PC-9 (cell line): ENCODE measurements around the gene PLIN4. TPM values are rescaled to one million over a fixed set of nuclear protein-coding genes. Genes with fewer than 3 reads are reported as not detected.
A peak's percentile ranks its signal among the peaks of the same experiment; 100 is the strongest.

Experiments
- BruUV-seq: library from RNA; stranded (reverse); fragments of 400-500 nt; replicated peaks from 2 replicates; lab custom pipeline; 2021; lab: Mats Ljungman, UMichigan
- CTCF ChIA-PET: fragments of 300-600 bp; sonication (Branson Sonifier 250); formaldehyde crosslinking; loops from one replicate; lab custom pipeline; 2022; ENCODE audit warnings: antibody characterized with exemption; lab: Charles Lee
- POLR2A ChIA-PET: fragments of 300-600 bp; sonication (Branson Sonifier 250); formaldehyde crosslinking; loops from one replicate; lab custom pipeline; 2022; ENCODE audit warnings: antibody characterized with exemption; ENCODE audit not compliant: unreplicated experiment; lab: Charles Lee
- DNase-seq, 2 experiments: peaks; one replicate each; pipeline versions ENCODE4 v3.0.0 to v3.0.0-alpha.2; 2015 to 2022; ENCODE audit warnings: mixed read lengths in 1 of 2
- H2AFZ ChIP-seq: fragments of 200-600 bp; sonication (generic); 2 replicates; pipeline ENCODE4 v1.8.1; 2017; ENCODE audit warnings: antibody characterized with exemption
- H3F3A ChIP-seq: fragments of 200-600 bp; sonication (generic); 2 replicates; pipeline ENCODE4 v1.8.1; 2017; ENCODE audit warnings: antibody characterized with exemption, mild to moderate bottlenecking, low read depth; ENCODE audit not compliant: insufficient read depth
- H3K27ac ChIP-seq: fragments of 200-600 bp; sonication (generic); 2 replicates; pipeline ENCODE4 v1.6.1; 2016; ENCODE audit warnings: mixed run types
- H3K27me3 ChIP-seq: fragments of 200-600 bp; sonication (generic); 2 replicates; pipeline ENCODE4 v1.6.1; 2016; ENCODE audit warnings: low read depth, mixed run types; ENCODE audit not compliant: insufficient read depth
- H3K36me3 ChIP-seq: fragments of 200-600 bp; sonication (generic); 2 replicates; pipeline ENCODE4 v1.6.1; 2016; ENCODE audit warnings: low read depth, mixed run types
- H3K4me1 ChIP-seq: fragments of 200-600 bp; sonication (generic); replicated peaks from 2 replicates; pipeline ENCODE4 v1.6.1; 2016; ENCODE audit warnings: mixed run types; ENCODE audit not compliant: insufficient read depth
- H3K4me2 ChIP-seq: fragments of 200-600 bp; sonication (generic); 2 replicates; pipeline ENCODE4 v1.6.1; 2017; ENCODE audit warnings: mixed run types
- H3K4me3 ChIP-seq: fragments of 200-600 bp; sonication (generic); 2 replicates; pipeline ENCODE4 v1.6.1; 2016; ENCODE audit warnings: mixed run types
- H3K79me2 ChIP-seq: fragments of 200-600 bp; sonication (generic); 2 replicates; pipeline ENCODE4 v1.6.1; 2017; ENCODE audit warnings: low read depth, mixed run types
- H3K9me2 ChIP-seq: fragments of 200-600 bp; sonication (generic); 2 replicates; pipeline ENCODE4 v1.8.1; 2017; ENCODE audit warnings: mild to moderate bottlenecking; ENCODE audit not compliant: insufficient read depth
- H3K9me3 ChIP-seq: fragments of 200-600 bp; sonication (generic); 2 replicates; pipeline ENCODE4 v1.8.1; 2016; ENCODE audit warnings: low read depth; ENCODE audit not compliant: insufficient read depth
- H4K20me1 ChIP-seq: fragments of 200-600 bp; sonication (generic); 2 replicates; pipeline ENCODE4 v1.8.1; 2017; ENCODE audit not compliant: insufficient read depth
- EZH2 ChIP-seq: fragments of 200-600 bp; sonication (generic); IDR thresholded peaks from 2 replicates; pipeline ENCODE4 v1.8.0; 2017; ENCODE audit warnings: antibody characterized with exemption, low read depth
- intact Hi-C: fragments of 100-400 bp; cut with micrococcal nuclease; formaldehyde crosslinking; loops from one replicate; pipeline ENCODE4 v1.10.0; 2022; ENCODE audit not compliant: unreplicated experiment
- total RNA-seq: library from RNA; stranded (reverse); gene quantifications from 2 replicates; pipeline ENCODE4 v1.2.3, GENCODE V29; 2021
- TF ChIP-seq, protein P1 (sequence below): fragments of 200-600 bp; sonication (generic); conservative IDR thresholded peaks from 2 replicates; pipeline ENCODE4 v1.6.1; 2017; ENCODE audit warnings: mixed run types, antibody characterized with exemption, mild to moderate bottlenecking, moderate library complexity

Gene PLIN4
- total RNA-seq, 1 experiment from 2014 or later: 1.6 TPM

DNA sequence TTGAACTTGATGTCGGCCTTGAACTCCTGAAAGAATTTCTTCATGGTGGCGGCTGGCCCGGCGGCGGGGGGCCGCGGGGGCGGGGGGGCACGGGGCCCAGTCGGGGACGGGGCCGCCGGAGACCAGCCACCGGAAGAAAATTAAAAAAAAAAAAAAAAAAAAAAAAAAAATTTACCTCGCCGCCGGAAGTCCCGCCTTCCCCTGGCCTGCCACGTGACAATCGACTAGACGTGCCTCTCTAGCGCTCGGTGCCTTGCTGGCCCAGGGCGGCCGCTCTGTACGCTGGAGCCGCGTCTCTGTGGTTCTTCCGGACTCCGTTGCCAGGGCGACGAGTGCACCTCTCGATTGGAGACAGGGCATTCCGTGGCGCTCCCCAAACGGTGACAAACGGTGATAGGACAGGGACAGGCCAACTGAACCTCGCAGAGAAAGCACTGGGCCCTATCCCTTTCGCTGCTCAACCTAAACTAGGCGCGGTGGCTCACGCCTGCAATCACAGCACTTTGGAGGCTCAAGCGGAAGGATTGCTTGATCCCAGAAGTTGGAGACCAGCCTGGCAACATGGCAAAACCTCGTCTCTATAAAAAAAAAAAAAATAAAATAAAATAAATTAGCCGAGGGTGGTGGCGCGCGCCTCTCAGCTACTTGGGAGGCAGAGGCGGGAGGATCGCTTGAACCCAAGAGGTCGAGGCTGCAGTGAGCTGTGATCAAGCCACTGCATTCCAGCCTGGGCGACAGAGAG, 60.5 kb downstream of the PLIN4 start, which contains the start of gene UBXN6:
Gene UBXN6, minus strand, starts transcription at position 141 of the 742 bp plus-strand sequence. Its CDS starts 97 bp downstream, at position 44.
- intact Hi-C loops: loop anchor here (1.0 to 5.0 kb wide), 2 partner anchors 13 to 179 kb away; partner anchors contain the start of gene TNFAIP8L1
- Histone ChIP-seq H2AFZ (peak within 1 kb of the TSS; percentile 72; the same call in 1 of the 2 replicates), H3K4me2 (peak within 1 kb of the TSS; percentile 77), H3K9me2 (no peaks in the 10 kb centered on the region), H3K27me3 (no peaks in the 10 kb centered on the region), H3K27ac (0 out of 2 replicates have a peak within 1 kb of the TSS, but pooled peaks have one; percentile 43), H3F3A (no peaks in the 10 kb centered on the region), H3K9me3 (no peaks in the 10 kb centered on the region), H3K4me1 (no peaks in the 10 kb centered on the region), H4K20me1 (peaks cover 11% of the 10 kb centered on the region), H3K36me3 (no peaks in the 10 kb centered on the region), H3K4me3 (peak within 1 kb of the TSS; percentile 64), H3K79me2 (peaks cover 20% of the 10 kb centered on the region)
- CTCF ChIA-PET: no interaction called here
- TF ChIP-seq, protein P1, sequence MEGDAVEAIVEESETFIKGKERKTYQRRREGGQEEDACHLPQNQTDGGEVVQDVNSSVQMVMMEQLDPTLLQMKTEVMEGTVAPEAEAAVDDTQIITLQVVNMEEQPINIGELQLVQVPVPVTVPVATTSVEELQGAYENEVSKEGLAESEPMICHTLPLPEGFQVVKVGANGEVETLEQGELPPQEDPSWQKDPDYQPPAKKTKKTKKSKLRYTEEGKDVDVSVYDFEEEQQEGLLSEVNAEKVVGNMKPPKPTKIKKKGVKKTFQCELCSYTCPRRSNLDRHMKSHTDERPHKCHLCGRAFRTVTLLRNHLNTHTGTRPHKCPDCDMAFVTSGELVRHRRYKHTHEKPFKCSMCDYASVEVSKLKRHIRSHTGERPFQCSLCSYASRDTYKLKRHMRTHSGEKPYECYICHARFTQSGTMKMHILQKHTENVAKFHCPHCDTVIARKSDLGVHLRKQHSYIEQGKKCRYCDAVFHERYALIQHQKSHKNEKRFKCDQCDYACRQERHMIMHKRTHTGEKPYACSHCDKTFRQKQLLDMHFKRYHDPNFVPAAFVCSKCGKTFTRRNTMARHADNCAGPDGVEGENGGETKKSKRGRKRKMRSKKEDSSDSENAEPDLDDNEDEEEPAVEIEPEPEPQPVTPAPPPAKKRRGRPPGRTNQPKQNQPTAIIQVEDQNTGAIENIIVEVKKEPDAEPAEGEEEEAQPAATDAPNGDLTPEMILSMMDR: no peak
- no peak for TF ChIP-seq EZH2
- TSS peak; percentile 68 for BruUV-seq
- peak; percentile 94 for DNase-seq
- POLR2A ChIA-PET: no interaction called here

DNA sequence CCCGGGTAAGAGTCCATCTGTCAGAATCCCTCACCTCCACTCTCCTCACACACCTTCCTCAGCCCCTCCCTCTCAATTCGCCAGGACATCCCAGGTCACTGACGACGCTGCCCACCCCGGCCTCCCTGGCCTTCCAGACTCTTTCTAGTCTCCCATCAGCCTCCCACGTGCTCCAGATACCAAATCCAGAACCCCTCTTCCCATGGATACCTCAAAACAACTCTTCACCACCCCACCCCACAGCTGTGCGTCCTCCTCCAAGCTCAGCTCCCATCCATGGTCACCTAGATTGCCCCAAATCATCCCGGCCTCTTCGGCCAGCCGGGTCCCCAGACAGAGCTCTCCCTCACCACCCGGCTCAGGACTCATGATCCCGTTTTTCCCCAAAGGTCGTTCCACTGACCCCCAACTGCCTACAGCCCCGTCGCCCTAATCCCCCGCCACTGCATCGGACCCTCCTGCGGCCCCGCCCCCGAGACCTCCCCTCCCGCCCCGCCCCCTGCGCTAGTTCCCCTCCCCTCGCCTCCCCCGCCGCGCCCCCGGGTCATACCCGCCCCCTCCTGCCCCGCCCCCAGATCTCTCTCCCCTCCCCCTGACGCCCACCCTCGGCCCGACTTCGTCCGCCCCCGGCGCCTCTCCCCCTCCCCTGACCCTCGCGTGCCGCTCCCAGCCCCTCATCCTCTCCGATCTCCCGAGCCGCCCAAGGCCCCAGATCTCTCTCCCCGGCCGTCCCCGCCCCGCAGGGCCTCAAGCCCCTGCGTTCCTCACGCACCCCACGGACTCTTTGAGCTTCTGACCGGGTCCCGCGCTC, 61.2 kb downstream of the PLIN4 start:
- no TSS peak for BruUV-seq
- Histone ChIP-seq H3K4me2 (peak overlapping the region; percentile 74), H3K27me3 (no peaks in the 10 kb centered on the region), H2AFZ (no peak overlapping the region), H3K4me1 (no peaks in the 10 kb centered on the region), H3K36me3 (no peaks in the 10 kb centered on the region), H4K20me1 (peaks cover 11% of the 10 kb centered on the region), H3F3A (no peaks in the 10 kb centered on the region), H3K9me2 (no peaks in the 10 kb centered on the region), H3K4me3 (peak overlapping the region; percentile 64), H3K79me2 (peaks cover 20% of the 10 kb centered on the region), H3K9me3 (no peaks in the 10 kb centered on the region), H3K27ac (0 out of 2 replicates have a peak overlapping the region, but pooled peaks have one; percentile 43)
- intact Hi-C loops: loop anchor here (1.0 to 5.0 kb wide), 2 partner anchors 14 to 180 kb away; partner anchors contain the start of gene TNFAIP8L1
- TF ChIP-seq, protein P1: no peak
- no peak for TF ChIP-seq EZH2
- DNase-seq: peak in 1 of 2 experiments; percentile 18
- ChIA-PET CTCF (interaction anchor here (0.7 kb wide), 1 partner anchor 184 kb away, joined by 4 read pairs; no protein-coding TSS in a partner anchor), POLR2A (no interaction called here)

DNA sequence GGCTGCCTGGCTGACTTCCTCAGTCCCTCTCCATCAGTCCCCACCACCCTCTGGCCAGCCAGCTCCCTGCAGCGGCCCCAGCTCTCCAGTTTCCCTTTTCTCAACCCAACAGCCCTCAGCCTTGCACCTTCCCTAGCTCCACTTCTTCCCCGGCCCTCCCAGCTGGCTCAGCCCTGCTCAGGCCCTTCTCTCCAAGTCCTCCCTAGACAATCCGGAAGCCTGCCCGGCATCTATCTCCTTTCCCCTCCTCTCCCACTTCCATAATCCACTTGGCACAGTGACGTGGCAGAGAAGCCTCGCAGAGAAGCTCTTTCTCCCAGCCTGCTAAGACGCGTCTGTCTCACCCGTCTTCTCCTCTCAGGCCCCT, 61.8 kb downstream of the PLIN4 start:
- H3K79me2 ChIP-seq: peaks cover 20% of the 10 kb centered on the region
- POLR2A ChIA-PET: no interaction called here
- H3K36me3 ChIP-seq: no peaks in the 10 kb centered on the region
- H3K9me2 ChIP-seq: no peaks in the 10 kb centered on the region
- H3K4me1 ChIP-seq: no peaks in the 10 kb centered on the region
- no peaks in the 10 kb centered on the region for H3K9me3 ChIP-seq
- no peak overlapping the region for H3K27ac ChIP-seq
- H3K4me3 ChIP-seq: peak overlapping the region; percentile 64
- TF ChIP-seq EZH2: no peak
- TF ChIP-seq, protein P1: no peak
- CTCF ChIA-PET: interaction anchor here (0.7 kb wide), 1 partner anchor 185 kb away, joined by 4 read pairs; no protein-coding TSS in a partner anchor
- no peak overlapping the region for H2AFZ ChIP-seq
- no peaks in the 10 kb centered on the region for H3K27me3 ChIP-seq
- peaks cover 2% of the 10 kb centered on the region; the same call in 1 of the 2 replicates for H3F3A ChIP-seq
- peaks cover 11% of the 10 kb centered on the region for H4K20me1 ChIP-seq
- intact Hi-C loops: loop anchor here (5.0 kb wide), 1 partner anchor 181 kb away; the partner anchor contains the start of gene TNFAIP8L1
- BruUV-seq: no TSS peak
- DNase-seq: no peak
- H3K4me2 ChIP-seq: peak overlapping the region; percentile 74
